MM.1S (cell line): ENCODE results near the gene BCL2L2.
"Not testable (repeated sequence)": the region's sequence is repeated elsewhere in the genome, so short reads cannot be mapped to it uniquely, and the experiment has no call there.

ENCODE experiments used
- DNase-seq: peaks from one replicate; pipeline ENCODE4 v3.0.0-alpha.2; 2015
- H2AFZ ChIP-seq: fragments of 300-600 bp; sonication (generic); 2 replicates; pipeline ENCODE4 v1.6.0; 2016; ENCODE audit warnings: antibody characterized with exemption, low read length
- H3F3A ChIP-seq: fragments of 300-600 bp; sonication (generic); 2 replicates; pipeline ENCODE4 v1.6.1; 2016; ENCODE audit warnings: mild to moderate bottlenecking, antibody characterized with exemption, low read length, moderate library complexity, mixed read lengths; ENCODE audit not compliant: insufficient read depth
- H3K27ac ChIP-seq: fragments of 300-600 bp; sonication (generic); 2 replicates; pipeline ENCODE4 v1.5.1; 2016; ENCODE audit warnings: mild to moderate bottlenecking, low read length
- H3K27me3 ChIP-seq: fragments of 300-600 bp; sonication (generic); replicated peaks from 2 replicates; pipeline ENCODE4 v1.6.0; 2016; ENCODE audit warnings: low read length; ENCODE audit not compliant: insufficient read depth
- H3K36me3 ChIP-seq: fragments of 300-600 bp; sonication (generic); replicated peaks from 2 replicates; pipeline ENCODE4 v1.6.1; 2016; ENCODE audit warnings: mild to moderate bottlenecking, low read length, mixed read lengths; ENCODE audit not compliant: insufficient read depth
- H3K4me1 ChIP-seq: fragments of 300-600 bp; sonication (generic); 2 replicates; pipeline ENCODE4 v1.6.1; 2016; ENCODE audit warnings: low read length, mixed read lengths
- H3K4me2 ChIP-seq: fragments of 300-600 bp; sonication (generic); 2 replicates; pipeline ENCODE4 v1.6.0; 2016; ENCODE audit warnings: low read depth, low read length
- H3K4me3 ChIP-seq: fragments of 300-600 bp; sonication (generic); 2 replicates; pipeline ENCODE4 v1.5.1; 2016; ENCODE audit warnings: low read length, mixed read lengths
- H3K79me2 ChIP-seq: fragments of 300-600 bp; sonication (generic); 2 replicates; pipeline ENCODE4 v1.6.1; 2016; ENCODE audit warnings: mixed run types, low read length, mixed read lengths
- H3K9ac ChIP-seq: fragments of 300-600 bp; sonication (generic); 2 replicates; pipeline ENCODE4 v1.6.1; 2016; ENCODE audit warnings: low read length, mixed read lengths
- H3K9me2 ChIP-seq: fragments of 300-600 bp; sonication (generic); replicated peaks from 2 replicates; pipeline ENCODE4 v1.6.1; 2016; ENCODE audit warnings: mild to moderate bottlenecking, low read length, mixed read lengths; ENCODE audit not compliant: insufficient read depth
- H3K9me3 ChIP-seq: fragments of 300-600 bp; sonication (generic); replicated peaks from 2 replicates; pipeline ENCODE4 v1.6.1; 2016; ENCODE audit warnings: mild to moderate bottlenecking, low read length, mixed read lengths; ENCODE audit not compliant: insufficient read depth
- H4K20me1 ChIP-seq: fragments of 300-600 bp; sonication (generic); 2 replicates; pipeline ENCODE4 v1.6.1; 2016; ENCODE audit warnings: mild to moderate bottlenecking, low read length, moderate library complexity, mixed read lengths; ENCODE audit not compliant: insufficient read depth
- CTCF ChIP-seq: fragments of 300-600 bp; sonication (generic); IDR thresholded peaks from 2 replicates; pipeline ENCODE4 v1.5.1; 2016; ENCODE audit warnings: antibody characterized with exemption, low read length, mixed read lengths
- EZH2 ChIP-seq: fragments of 300-600 bp; sonication (generic); optimal IDR thresholded peaks from 2 replicates; pipeline ENCODE3; 2017; ENCODE audit warnings: low read depth, mild to moderate bottlenecking, antibody characterized with exemption, low read length, mixed read lengths
- EZH2phosphoT487 ChIP-seq: fragments of 300-600 bp; sonication (generic); IDR thresholded peaks from 2 replicates; pipeline ENCODE4 v1.6.1; 2018; ENCODE audit warnings: antibody characterized with exemption, low read length

BCL2L2 gene

GRCh38 chr14:23269193-23269592, 37.4 kb upstream of the BCL2L2 start:
- Histone ChIP-seq H2AFZ (no peak overlapping the region), H3K79me2 (no peaks in the 10 kb centered on the region), H3K9ac (no peak overlapping the region), H3K4me2 (no peak overlapping the region), H3F3A (no peaks in the 10 kb centered on the region), H3K4me3 (no peak overlapping the region), H4K20me1 (no peaks in the 10 kb centered on the region), H3K27me3 (no peaks in the 10 kb centered on the region), H3K4me1 (no peaks in the 10 kb centered on the region), H3K9me2 (no peaks in the 10 kb centered on the region), H3K27ac (no peak overlapping the region), H3K36me3 (no peaks in the 10 kb centered on the region), H3K9me3 (no peaks in the 10 kb centered on the region)
- TF ChIP-seq EZH2 (no peak), CTCF (no peak), EZH2phosphoT487 (no peak)
- DNase-seq: no peak

- H4K20me1 ChIP-seq: no peaks in the 10 kb centered on the region
- H3K27ac ChIP-seq: no peak overlapping the region
- no peaks in the 10 kb centered on the region for H3K9me2 ChIP-seq
- H3K9me3 ChIP-seq: no peaks in the 10 kb centered on the region
- TF ChIP-seq EZH2phosphoT487: no peak
- no peak for TF ChIP-seq CTCF
- TF ChIP-seq EZH2: no peak
- no peak for DNase-seq
- H3K4me1 ChIP-seq: no peaks in the 10 kb centered on the region
- no peaks in the 10 kb centered on the region for H3K79me2 ChIP-seq
- H3K27me3 ChIP-seq: no peaks in the 10 kb centered on the region
- H3K36me3 ChIP-seq: no peaks in the 10 kb centered on the region
- H3K9ac ChIP-seq: no peak overlapping the region
- no peak overlapping the region for H3K4me3 ChIP-seq
- no peak overlapping the region for H3K4me2 ChIP-seq
- no peaks in the 10 kb centered on the region for H3F3A ChIP-seq
- H2AFZ ChIP-seq: no peak overlapping the region
Measured at GRCh38 chr14:23275412-23275811, 31.2 kb upstream of the BCL2L2 start.

GRCh38 chr14:23277189-23277588, 29.4 kb upstream of the BCL2L2 start:
- no peaks in the 10 kb centered on the region for H3K4me1 ChIP-seq
- H3K9me2 ChIP-seq: no peaks in the 10 kb centered on the region
- H3K4me3 ChIP-seq: no peak overlapping the region
- TF ChIP-seq EZH2 (no peak), EZH2phosphoT487 (no peak), CTCF (no peak)
- no peaks in the 10 kb centered on the region for H4K20me1 ChIP-seq
- no peak for DNase-seq
- no peaks in the 10 kb centered on the region for H3K27me3 ChIP-seq
- H3K9ac ChIP-seq: no peak overlapping the region
- no peaks in the 10 kb centered on the region for H3K36me3 ChIP-seq
- H2AFZ ChIP-seq: no peak overlapping the region
- H3F3A ChIP-seq: no peaks in the 10 kb centered on the region
- no peaks in the 10 kb centered on the region for H3K9me3 ChIP-seq
- H3K4me2 ChIP-seq: no peak overlapping the region
- H3K79me2 ChIP-seq: no peaks in the 10 kb centered on the region
- no peak overlapping the region for H3K27ac ChIP-seq

GRCh38 chr14:23277928-23278327, 28.7 kb upstream of the BCL2L2 start:
- H3K9me3 ChIP-seq, H3K36me3 ChIP-seq, H3K79me2 ChIP-seq, H3F3A ChIP-seq, H3K27ac ChIP-seq, DNase-seq, H4K20me1 ChIP-seq, H3K9ac ChIP-seq, H3K9me2 ChIP-seq, H2AFZ ChIP-seq, H3K27me3 ChIP-seq, H3K4me3 ChIP-seq, H3K4me1 ChIP-seq, H3K4me2 ChIP-seq: not testable (repeated sequence)
